ENCODE data around the gene SMIM10L2A.
"Not testable (repeated sequence)": the region's sequence is repeated elsewhere in the genome, so short reads cannot be mapped to it uniquely, and the experiment has no call there.

SMIM10L2A gene

GRCh38 chrX:135420831-135421230 is 913 bp upstream of the SMIM10L2A start:
- DNase-seq (ENCODE audit: low read depth): no peak
- no peak overlapping the region for H3K4me3 ChIP-seq (ENCODE audit: control insufficient read depth, low read depth, low read length)
- TF ChIP-seq CTCF (IDR thresholded peaks at IDR 0.05; ENCODE audit: control insufficient read depth, insufficient read depth, low read depth, low read length, missing control alignments): no peak

- DNase-seq (ENCODE audit: low read depth): no peak
- H3K4me3 ChIP-seq (ENCODE audit: control insufficient read depth, low read depth, low read length): peak overlapping the region; percentile 21
These were observed 210 bp upstream of the SMIM10L2A start for GRCh38 chrX:135421537-135421931.

DNA sequence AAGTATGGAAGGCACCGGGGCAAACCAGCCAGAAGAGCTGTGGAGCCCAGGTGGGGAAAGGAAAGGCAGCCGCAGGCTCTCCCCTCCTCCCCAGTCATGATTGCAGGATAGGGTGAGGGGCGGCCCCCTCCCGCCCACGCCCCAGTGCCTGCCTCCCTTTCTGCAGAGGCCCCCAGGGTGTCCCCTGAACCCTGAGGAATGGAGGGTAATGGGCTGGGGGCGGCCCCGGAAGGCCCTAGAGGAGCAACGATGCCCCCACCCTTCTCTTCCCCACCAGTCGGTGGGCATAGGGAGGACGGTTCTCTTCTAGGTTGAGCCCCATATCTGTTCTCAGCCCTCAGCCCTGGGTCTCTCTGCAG is 1.0 kb downstream of the SMIM10L2A start:
- not testable (repeated sequence) for H3K4me3 ChIP-seq (ENCODE audit: control insufficient read depth, low read depth, low read length); DNase-seq (ENCODE audit: low read depth)

More at GRCh38 chrX:135421537-135421931, 210 bp upstream of the SMIM10L2A start:
- no peak for TF ChIP-seq CTCF (IDR thresholded peaks at IDR 0.05; ENCODE audit: control insufficient read depth, insufficient read depth, low read depth, low read length, missing control alignments)

GRCh38 chrX:135423173-135423864 is 1.6 kb downstream of the SMIM10L2A start:
- DNase-seq (ENCODE audit: low read depth); H3K4me3 ChIP-seq (ENCODE audit: control insufficient read depth, low read depth, low read length): not testable (repeated sequence)

GRCh38 chrX:135424469-135424868 is 2.7 kb downstream of the SMIM10L2A start:
- no peak for TF ChIP-seq CTCF (IDR thresholded peaks at IDR 0.05; ENCODE audit: control insufficient read depth, insufficient read depth, low read depth, low read length, missing control alignments)
- no peak for DNase-seq (ENCODE audit: low read depth)

DNA sequence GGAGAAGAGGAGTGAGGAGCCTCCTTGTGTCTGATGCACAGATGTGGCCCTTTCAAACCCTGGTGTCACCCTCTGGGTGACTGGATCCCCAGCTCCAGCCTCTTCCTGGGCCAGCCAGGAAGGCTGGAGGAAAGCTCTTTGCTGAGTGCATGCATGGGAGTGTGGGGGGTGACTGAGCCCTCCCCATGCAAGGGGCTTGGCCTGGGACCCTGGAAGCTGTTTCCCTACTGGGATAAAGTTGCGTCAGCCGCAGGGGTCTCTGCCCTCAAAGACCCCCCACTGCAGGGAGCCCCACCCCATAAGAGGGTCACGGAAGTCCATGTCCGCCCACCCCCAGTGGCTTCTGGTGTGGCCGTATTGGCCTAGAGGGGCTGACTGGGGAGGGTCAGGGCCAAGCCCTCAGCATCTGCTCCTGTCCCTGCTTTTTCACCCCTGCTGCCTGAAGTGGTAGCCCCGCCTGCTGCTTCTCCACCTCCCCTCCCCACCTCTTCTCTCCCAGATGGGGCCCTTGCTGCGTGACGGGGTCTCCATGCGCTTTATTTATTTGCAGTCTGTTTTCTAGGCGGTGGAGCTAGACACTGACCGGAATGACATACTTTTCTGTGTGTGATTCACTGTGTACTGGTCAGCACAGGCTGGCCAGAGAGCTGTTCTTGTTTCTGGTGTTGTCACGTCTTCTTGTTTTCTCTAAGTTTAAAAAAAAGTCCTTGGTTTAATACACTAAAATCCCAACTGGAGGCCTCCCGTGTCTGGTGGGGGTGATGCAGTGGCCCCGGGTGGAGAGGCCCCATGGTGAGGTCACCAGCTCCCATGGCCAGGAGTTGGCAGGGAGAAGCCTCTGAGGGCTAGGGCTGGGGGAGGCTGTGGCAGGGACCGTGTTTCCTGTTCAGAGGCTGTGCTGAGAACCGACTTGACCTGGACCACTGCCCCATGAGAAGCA is 3.6 kb downstream of the SMIM10L2A start:
- no peak for TF ChIP-seq CTCF (IDR thresholded peaks at IDR 0.05; ENCODE audit: control insufficient read depth, insufficient read depth, low read depth, low read length, missing control alignments)
- no peak overlapping the region for H3K4me3 ChIP-seq (ENCODE audit: control insufficient read depth, low read depth, low read length)
- DNase-seq (ENCODE audit: low read depth): no peak

More at GRCh38 chrX:135424469-135424868, 2.7 kb downstream of the SMIM10L2A start:
- no peak overlapping the region for H3K4me3 ChIP-seq (ENCODE audit: control insufficient read depth, low read depth, low read length)

DNA sequence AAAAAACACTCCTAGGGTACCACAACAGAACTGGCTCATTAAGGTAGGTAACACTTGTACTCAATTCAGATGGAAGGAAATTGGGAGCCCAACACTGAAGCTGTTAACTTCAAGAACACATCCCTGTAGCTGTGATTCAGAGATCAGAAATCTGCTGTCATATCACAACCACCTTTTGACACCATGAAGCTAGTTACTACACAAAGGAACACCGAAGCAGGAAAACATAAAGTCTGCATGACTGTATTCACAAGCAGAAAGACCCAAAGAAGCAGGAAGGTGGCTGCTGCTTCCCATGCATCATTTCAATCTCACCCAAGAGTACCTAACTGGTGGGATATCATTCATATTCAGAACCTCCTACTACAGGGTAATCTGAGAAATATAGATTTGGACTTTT is 7.7 kb downstream of the SMIM10L2A start:
- DNase-seq (ENCODE audit: low read depth): no peak
- H3K4me3 ChIP-seq (ENCODE audit: control insufficient read depth, low read depth, low read length): no peak overlapping the region
- no peak for TF ChIP-seq CTCF (IDR thresholded peaks at IDR 0.05; ENCODE audit: control insufficient read depth, insufficient read depth, low read depth, low read length, missing control alignments)
